NCI-H1105 (cell line): ENCODE measurements around the gene DDX3Y.

Experiments used
- DNase-seq: peaks from one replicate; lab custom pipeline; 2025; lab: John Stamatoyannopoulos, UW

Gene DDX3Y

GRCh38 chrY:12904618-12905516, at the start of gene DDX3Y:
TSS of gene DDX3Y (plus strand) at chrY:12904868. CDS start at chrY:12904937, 69 bp downstream.
- no peak for DNase-seq

GRCh38 chrY:12855791-12856275, 48.8 kb upstream of the DDX3Y start:
- no peak for DNase-seq

- DNase-seq = no peak
Observed at GRCh38 chrY:12867960-12868359, 36.7 kb upstream of the DDX3Y start.

- DNase-seq = no peak
Observed at GRCh38 chrY:12896973-12897372, 7.7 kb upstream of the DDX3Y start.

- DNase-seq = no peak
Observed at GRCh38 chrY:12898604-12899003, 6.1 kb upstream of the DDX3Y start.

- no peak for DNase-seq
Observed at GRCh38 chrY:12905517-12905872, 827 bp downstream of the DDX3Y start.

- no peak for DNase-seq
Observed at GRCh38 chrY:12905895-12906294, 1.2 kb downstream of the DDX3Y start.

GRCh38 chrY:12913541-12913940, 8.9 kb downstream of the DDX3Y start:
- DNase-seq = no peak

- DNase-seq = no peak
Observed at GRCh38 chrY:12928043-12928442, 23.4 kb downstream of the DDX3Y start.

GRCh38 chrY:12941725-12942687, 37.3 kb downstream of the DDX3Y start:
- DNase-seq = no peak
